Right lobe of liver (tissue), 4 donors: ENCODE results near the gene LHFPL6.

ENCODE experiments used
- CTCF ChIP-seq, 4 donors: fragments of 200-600 bp in 3 of 4; fragments of 450-650 bp in 1 of 4; IDR thresholded peaks; one replicate each; pipeline versions ENCODE4 v1.5.1 to v1.8.0; 2016 to 2022; ENCODE audit warnings: antibody characterized with exemption in 4 of 4, mild to moderate bottlenecking in 2 of 4
- POLR2A ChIP-seq: fragments of 450-650 bp; IDR thresholded peaks from one replicate; pipeline ENCODE4 v1.6.1; 2017; ENCODE audit warnings: antibody characterized with exemption, mild to moderate bottlenecking
- donor health status: DM: no; HTN: no; CAD: no.
- donor health status: DM: no; HTN: no; CAD: no.
- donor health status: DM: no; HTN: yes; CAD: no.

DNA sequence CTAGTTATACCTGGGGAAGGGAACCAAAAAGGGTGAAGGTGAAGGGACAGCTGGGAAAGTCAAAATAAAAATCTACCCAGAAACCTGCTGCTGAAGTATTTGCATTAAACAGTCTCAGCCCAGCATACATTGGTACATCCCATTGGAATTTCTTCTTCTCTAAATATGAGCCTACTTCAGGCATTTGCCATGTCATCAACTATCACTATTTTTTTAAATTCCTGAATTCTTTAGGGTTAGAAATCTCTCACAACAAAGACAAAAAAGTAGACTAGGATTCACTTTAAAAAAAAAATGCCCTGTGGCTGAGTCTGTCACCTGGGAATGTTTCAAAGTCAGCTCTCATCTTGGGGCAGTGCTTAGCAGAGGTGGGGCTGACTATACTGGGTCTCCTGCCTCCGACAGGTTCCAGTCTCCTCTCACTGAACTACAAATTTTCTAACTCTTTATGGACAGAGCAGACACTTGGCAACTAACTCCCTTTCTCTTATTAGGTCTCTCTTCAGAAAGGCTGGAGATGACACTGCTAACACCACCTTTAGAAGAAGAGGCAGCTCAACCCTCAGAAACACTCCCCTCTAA, 141.2 kb downstream of the LHFPL6 start:
- TF ChIP-seq CTCF (IDR thresholded peaks at IDR 0.05) (no peak), POLR2A (no peak)
